ENCODE measurements around the gene SUV39H1.

- TF ChIP-seq CTCF (IDR thresholded peaks at IDR 0.05) (no peak), POLR2A (IDR thresholded peaks at IDR 0.05) (no peak)
Measured at GRCh38 chrX:48698306-48698705, 1.8 kb downstream of the SUV39H1 start.

Measured in upper lobe of left lung (tissue), 4 donors.